IPS DF 19.7 (cell line): ENCODE measurements around the gene MTHFD2.
"Not testable (repeated sequence)": the region's sequence is repeated elsewhere in the genome, so short reads cannot be mapped to it uniquely, and the experiment has no call there.

Source experiments
- DNase-seq: peaks from one replicate; pipeline ENCODE4 v3.0.0-alpha.2; 2013; ENCODE audit warnings: low read depth, low spot score

Gene MTHFD2

DNA sequence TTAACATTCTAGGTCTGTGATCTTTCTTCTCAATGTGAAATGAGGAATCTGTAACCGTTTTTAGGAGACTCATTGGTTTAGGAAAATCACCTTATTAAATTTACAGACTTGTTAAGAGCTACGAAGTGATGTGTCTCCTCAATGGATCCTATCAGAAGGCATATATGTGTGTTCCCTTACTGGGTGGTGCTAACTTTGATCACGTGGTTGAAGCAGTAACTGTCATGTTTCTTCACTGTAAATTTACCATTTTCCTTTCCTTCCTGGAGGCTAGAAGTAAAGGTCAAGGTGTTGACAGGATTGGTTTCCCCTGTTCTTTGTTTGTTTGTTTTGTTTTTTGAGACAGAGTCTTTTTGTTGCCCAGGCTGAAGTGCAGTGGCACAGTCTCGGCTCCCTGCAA is 1.4 kb upstream of the MTHFD2 start:
- no peak for DNase-seq

DNA sequence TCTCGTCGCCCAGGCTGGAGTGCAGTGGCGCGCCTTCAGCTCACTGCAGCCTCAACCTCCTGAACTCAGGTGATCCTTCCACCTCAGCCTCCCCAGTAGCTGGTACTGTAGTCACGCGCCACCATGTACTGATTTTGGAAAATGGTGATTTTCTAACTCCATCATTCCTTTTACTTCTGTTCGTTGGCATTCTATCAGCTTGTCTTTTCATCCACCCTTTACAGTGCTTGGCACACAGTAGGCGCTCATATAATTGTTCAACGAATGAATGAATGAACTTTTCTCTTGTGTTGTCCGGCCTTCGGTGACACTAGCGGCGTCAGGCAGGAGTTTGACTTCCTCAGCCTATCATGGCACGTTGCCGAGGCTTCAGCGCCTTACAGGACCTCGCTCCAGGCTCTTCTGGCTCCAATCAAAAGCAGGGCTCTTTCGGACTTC is 373 bp upstream of the MTHFD2 start:
- no peak for DNase-seq

DNA sequence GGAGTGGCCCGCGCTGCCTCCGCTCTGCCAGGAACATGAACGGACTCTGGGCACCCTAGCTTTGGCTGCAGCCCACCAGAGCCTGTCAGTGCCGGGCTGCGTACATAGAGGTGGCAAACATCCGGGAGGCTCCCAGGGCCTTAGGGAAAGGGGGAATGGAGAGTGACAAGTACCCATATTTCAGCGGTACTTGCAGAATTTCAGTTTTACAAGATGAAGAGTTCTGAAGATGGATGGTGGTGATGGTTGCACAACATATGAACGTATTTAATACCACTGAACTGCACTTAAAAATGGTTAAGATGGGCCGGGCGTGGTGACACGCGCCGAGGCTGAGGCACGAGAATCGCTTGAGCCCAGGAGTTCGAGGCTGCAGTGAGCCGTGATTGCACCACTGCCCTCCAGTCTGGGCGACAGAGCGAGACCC is 873 bp downstream of the MTHFD2 start:
- DNase-seq = no peak

DNA sequence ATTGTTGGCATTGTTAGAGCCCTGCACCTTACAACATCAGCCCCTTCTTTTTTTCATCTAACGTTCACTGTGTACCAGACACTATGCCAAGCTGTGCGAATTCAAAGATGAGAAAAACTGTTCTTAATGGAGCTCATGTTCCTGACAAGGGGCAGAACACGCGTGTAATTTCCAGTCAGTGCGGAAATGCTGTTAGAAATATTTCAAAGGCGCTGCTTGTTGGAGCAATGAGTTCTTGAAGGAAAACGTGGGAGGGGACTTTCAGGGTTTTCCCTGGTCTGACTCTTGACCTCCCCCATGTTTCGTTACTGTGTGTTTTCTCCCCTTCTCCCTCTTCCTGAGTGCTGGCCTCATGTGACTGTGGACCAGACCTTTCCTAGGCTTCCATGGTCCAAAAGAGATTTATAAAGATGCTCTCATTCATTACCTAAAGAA is 1.5 kb downstream of the MTHFD2 start:
- DNase-seq = no peak

DNA sequence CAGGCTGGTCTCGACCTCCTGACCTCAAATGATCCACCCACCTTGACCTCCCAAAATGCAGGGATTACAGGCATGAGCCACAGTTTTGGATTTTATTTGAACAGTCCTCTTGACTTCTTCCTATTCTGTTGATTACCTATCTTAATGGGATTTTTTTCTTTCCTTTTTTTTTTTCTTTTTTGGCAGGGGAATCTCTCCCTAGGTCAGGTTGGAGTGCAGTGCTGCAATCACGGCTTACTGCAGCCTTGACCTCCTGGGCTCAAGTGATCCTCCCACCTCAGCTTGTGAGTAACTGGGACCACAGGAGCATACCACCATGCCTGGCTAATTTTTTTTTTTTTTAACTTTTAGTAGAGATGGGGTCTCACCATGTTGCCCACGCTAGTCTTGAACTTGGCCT is 2.8 kb downstream of the MTHFD2 start:
- no peak for DNase-seq

DNA sequence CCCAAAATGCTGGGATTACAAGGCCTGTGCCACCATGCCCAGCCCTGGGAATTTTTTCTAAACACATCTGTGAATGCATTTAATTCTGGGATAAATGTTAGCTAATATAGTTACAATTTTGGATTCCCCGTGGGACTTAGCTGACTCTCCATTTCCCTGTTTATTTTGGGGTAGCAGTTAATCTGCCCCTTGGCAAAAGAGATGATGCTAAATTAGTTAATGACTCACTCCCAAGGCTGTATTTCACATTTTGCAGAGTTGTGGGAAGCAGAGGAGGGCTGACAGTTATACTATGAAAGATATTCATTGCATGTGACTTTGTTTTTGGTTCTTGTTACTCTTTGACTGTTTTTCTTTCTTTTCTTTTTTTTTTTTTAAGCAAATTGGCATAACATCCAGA is 3.2 kb downstream of the MTHFD2 start:
- DNase-seq = no peak

DNA sequence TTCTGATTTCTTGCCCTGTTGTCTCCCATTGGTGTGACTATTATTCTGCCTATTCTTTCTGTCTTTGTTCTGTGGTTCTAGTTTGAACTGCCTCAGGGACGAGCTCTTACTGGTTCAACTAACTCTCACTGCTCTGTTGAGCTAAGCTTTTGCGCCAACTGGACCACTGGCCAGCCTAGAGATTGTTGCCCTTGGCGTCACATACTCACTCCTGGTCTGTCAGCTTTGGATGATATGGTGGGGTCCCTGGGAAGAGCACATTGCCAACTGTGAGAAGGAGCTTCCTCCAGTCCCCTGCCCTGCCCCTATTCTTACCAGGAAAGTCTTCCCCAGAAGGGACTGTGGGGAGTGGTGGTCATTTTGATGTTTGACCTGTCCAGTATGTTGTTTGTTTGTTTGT is 6.0 kb downstream of the MTHFD2 start:
- no peak for DNase-seq

DNA sequence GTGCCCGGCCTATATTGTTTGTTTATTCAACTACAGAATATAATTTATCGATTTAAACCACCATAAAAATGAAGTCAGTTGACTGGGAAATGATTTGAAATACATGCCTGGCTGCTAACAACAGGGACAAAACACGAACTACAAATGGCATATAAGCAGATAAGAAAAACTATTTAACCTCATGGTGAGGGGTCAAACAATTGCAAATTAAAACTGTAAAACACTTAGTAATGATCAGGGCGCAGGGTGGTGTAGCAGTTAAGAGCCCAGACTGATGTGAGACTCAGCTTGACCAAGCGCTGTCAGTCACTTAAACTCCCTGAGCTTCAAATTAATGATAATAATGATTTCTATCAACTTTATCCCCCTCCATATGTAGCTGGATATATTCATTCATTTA is 6.7 kb downstream of the MTHFD2 start:
- no peak for DNase-seq

DNA sequence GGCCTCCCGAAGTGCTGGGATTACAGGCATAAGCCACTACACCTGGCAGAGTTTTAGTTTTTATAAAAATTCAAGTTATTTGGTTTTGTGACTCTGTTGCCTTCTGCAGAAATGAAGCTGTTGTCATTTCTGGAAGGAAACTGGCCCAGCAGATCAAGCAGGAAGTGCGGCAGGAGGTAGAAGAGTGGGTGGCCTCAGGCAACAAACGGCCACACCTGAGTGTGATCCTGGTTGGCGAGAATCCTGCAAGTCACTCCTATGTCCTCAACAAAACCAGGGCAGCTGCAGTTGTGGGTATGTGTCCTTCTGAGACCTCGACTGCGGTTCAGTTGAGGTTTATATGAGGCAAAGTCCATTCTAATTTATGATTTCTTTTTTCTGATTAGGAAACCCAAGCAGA is 7.2 kb downstream of the MTHFD2 start:
- DNase-seq = no peak

DNA sequence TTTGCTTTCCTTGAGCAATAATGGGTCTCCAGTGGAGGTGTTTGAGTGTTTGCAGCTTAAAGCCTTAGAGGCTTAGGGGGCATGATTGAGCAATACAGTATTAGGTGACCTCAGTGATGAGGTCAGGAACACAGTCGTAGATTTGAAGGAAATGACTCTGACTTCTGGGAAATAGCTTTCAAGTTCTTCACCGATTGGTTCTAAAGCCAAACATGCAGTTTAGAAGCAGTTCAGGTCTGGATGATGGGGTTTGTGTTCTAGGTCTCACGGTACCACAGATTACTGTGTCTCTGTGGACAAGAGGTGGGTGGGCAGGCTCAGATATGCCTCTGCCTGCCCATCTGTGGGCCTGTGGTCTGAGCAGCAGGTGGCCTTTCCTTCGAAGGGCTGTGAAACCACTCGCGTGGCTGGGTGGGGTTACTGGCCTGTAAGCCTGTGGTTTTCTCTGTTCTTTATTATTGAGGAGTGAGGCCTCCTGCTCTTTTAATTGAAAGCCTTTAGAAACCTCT is 7.8 kb downstream of the MTHFD2 start:
- no peak for DNase-seq

DNA sequence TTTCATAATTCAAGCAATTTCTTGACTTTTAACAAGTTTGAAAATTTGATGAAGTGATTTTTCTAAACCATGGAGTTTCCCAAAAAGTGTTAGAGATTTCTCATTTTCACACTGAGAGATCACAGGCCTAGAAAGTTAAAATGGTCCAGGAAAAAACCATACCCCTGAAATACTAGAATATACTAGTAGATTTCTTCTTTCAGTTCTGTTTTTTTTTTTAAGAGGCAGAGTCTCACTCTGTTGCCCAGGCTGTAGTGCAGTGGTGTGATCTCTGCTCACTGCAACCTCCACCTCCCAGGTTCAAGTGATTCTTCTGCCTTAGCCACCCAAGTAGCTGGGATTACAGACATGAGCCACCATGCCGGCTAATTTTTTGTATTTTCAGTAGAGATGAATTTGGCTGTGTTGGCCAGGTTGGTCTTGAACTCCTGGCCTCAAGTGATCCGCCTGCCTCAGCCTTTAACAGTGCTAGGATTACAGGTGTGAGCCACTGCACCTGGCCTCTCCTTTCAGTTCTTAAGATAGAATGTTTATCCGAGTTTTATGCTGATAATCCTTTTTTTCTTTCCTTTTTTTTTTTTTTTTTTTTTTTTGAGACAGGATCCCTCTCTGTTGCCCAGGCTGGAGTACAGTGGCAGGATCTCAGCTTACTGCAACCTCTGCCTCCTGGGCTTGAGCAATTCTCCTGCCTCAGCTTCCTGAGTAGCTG is 14.4 kb downstream of the MTHFD2 start:
- DNase-seq = no peak

DNA sequence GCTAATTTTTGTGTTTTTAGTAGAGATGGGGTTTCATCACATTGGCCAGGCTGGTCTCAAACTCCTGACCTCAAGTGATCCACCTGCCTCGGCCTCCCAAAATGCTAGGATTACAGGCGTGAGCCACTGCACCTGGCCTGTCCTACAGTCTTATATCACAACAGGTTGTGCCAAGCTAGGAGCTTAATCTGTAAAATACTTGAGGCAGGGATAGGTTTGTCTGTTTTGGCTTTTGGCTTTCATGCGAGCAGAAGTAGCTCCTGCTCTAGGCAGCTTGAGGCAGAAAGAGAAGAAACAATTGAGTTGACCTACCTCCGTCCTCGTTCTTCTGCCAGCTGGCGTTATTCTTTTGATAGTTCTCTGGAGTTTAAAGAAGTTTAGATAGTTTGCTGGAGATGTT is 17.4 kb downstream of the MTHFD2 start:
- DNase-seq = not testable (repeated sequence)

DNA sequence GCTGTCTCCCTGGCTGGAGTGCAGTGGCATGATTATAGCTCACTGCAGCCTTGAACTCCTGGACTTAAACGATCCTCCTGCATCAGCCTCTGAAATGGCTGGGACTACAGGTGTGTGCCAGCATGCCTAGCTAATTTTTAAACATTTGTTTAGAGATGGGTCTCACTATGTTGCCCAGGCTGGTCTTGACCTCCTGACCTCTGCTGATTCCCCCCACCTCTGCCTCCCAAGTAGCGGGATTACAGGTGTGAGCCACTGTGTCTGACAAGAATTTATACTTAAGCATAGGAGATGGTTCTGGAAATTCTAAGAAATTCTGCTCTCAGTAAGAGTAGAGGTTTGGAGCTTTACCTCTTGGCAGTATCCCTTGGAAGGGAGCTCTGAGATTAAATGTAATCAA is 18.2 kb downstream of the MTHFD2 start:
- DNase-seq = no peak

DNA sequence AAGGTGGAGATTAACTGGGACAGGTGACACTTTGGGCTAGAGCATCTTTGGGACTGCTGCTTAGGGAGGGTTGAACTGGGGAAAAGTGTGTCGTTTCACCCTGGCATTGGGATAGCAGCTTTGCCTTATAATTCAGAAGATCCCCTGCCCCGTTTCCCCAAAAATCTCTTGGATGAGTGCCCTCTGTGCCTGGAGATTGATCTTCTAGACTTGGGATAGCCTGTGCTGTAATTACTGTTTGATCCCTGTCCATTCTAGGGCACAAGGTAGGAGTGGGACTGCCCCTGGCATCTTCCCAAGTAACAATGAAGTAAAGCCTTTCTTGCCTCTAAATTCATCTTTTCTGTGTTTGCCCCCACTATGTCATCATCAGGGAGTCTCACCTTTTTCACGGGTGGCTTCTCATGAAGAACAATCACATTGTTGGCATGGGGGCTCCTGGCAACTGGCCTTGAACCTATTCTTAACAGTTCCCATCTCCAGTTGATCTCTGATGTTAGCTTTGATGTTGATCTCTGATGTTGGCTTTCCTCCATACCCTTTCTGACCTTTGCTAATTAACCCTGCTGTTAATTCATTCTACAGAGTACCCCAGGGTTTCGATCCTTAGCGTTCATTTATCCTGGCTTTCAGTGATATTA is 21.6 kb downstream of the MTHFD2 start:
- DNase-seq = no peak

DNA sequence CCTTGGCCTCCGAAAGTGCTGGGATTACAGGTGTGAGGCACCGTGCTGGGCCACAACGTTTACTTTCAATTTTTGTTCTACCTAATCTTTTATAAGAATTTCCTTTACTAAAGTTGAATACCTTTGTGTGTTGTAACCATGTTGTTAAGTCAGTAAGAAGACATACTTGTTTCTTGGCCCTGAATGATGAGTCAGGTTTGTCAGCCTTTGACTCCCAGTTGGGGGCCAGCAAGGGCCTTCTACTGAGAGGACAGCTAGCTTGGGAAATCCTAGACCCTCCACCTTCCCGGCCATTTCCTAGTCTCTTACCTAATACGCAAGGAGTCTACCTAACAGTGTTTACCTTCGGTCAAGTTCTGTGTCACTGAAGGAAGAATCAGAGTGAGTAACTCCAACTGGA is 22.7 kb downstream of the MTHFD2 start:
- DNase-seq = no peak

DNA sequence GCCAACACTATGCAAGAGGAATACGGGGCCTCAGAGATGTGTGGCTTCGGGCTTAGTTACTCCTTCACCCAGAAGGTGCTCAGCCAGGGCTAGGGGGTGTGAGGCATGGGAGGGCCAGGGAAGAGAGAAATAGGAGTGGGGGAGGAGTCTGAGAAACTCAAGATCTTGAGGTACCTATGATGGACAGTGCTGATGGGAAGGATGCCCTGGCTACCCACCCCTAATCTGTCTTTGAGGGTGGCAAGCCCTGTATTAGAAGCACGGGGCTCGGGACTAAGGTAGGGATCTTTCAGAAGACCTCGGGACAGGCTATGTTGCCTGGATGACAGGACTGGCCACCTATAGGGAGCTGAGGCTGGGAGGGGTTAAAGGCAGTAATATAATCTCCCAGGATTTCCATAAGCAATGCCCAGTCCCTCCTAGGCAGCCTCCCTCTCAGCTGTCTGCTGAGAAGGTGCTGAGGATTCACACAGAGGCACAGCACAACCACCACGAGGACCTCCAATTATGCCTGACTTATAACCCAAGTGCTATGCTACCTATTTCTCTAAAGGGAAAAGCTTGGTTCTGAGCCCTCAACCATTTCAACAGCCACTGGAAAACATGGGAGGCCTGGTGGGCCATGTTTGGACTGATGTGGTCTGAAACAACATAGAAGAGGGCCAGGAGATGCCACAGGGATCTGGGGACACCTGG is 23.3 kb downstream of the MTHFD2 start:
- no peak for DNase-seq

DNA sequence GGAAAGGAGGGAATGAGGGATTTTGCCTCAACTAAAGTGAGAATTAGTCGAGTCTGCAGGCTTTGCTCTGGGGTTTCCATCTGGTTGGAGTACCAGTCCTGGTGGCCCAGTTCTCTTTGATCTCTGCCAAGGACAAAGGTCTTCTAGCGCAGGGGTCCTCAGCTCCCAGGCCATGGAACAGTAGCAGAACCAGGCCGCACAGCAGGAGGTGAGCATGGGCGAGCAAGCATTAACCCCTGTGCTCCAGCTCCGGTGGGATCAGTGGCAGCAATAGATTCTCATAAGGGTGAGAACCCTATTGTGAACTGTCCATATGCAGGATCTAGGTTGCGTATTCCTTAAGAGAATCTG is 23.9 kb downstream of the MTHFD2 start:
- no peak for DNase-seq

DNA sequence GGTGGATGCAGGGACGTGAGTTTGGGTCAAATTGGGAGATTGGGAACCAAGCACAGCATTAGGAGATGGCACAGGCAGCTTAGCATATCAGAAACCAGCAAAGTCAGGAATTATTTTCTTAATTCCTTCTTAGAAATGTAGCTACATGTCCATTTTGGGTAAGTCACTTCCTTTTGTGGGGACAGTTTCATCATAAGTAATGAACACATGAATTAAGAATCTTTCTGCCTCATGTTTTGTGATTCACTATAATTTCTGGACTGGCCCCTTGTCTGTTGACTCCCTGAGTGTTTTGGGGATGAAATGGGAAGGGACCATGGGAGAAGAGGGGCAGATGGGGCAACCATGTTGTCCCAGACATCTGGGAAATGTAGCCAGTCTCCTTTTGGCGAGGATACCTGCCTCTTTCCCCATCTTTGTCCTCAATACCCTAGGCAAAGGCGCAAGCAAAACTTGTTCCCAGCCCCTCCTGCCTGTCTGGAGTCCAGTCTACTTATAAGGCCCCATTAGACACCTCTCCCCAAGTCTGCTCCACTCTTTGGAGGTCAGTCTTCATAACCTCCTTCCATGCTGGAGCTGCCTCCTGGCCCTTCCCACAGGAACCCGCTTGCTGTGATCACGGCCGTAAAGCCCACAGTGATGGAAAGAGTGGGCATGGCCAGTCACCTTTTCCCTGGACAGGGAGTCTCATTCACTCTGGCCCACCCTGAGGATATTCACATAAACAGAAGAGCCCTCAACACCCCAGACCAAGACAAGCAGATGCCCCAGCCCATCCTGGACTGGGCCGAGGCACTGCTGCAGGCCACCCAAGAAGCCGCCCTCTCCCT is 25.7 kb downstream of the MTHFD2 start:
- DNase-seq = no peak

DNA sequence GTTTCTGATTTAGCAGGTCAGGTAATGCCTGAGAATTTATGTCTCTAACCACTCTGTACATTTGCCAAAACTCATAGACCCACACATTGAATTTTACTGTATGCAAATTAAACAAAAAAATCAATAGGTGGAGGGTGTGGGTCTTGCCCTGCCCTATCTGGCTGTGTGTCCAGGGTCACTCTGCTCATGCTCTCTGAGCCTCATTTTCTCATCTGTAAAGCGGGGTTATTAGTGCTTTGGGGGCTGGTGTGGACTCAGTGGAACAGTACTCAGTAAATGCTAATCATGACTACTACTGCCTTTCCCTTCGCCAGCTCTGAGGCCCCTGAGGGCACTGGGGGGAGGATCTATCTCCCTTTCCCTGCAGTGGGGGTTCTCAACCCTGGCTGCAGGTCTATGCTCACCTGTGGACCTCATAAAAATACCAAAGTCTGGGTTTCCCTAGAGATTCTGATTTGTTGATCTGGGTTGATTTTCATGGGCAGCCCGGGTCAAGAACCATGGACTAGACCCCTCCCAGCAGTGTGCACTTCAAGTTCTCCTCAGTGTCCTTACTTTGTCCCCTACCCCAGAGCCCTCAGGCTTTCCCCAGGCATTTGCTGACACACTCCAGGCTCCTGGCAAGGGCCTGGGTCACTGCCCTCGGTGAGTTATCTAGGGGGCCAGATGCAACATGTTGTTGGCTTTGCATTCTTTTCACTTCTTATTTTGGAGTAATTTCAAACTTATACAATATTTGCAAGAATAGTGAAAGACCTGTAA is 27.5 kb downstream of the MTHFD2 start:
- DNase-seq = no peak

DNA sequence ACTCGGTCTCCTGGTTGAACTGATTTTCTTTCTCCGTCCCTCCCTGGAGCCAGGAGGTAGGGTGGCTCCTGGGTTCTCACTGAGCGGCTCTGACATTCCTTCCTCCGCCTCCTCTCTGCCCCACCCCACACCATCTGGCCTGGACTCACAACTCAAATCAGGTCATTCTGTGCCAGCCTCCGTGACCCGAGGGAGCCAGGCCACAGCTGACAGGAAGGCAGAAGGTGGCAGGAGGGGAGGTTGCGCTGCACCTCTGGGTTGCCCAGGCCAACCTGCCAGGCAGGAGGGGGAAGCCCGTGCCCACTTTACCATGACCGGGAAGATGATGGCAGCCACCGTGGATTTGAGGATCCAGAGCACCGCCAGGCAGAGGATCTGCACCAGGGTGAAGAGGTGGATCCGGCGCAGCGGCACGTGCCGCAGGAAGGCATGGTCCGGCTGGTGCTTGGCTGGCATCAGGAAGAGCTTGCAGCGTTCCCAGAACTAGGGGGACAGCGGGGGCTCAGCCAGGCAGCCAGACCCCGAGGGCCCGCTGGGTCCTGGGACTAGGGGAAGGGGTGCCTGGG is 28.3 kb downstream of the MTHFD2 start:
- no peak for DNase-seq

DNA sequence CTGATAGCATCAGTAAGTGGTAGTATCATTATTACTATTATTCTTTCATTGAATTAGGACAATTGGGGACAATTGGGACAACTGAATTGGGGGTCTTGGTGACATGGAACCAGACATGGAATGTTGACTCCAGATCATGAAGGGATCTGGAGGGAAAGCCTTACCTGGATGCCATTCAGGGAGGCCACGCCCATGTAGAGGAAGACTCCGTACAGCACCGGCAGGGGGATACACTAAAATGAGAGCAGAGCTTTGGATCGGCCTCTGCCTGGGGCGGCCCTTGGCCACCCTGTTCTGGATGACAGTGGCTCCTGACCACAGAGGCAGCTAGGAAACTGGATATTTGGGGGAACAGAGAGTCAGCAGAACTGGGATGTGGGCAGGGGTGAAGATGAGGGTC is 29.2 kb downstream of the MTHFD2 start:
- DNase-seq = no peak
